HUES48 (cell line): ENCODE data around the gene MCCD1.
A peak's percentile ranks its signal among the peaks of the same experiment; 100 is the strongest.

Experiments used
- H3K27ac ChIP-seq: one replicate; pipeline ENCODE4 v1.7.0; 2013; ENCODE audit warnings: low read depth, low read length, inconsistent platforms
- H3K27me3 ChIP-seq: 2 replicates; pipeline ENCODE4 v1.6.1; 2013; ENCODE audit warnings: mild to moderate bottlenecking, low read length; ENCODE audit not compliant: control insufficient read depth, insufficient read depth
- H3K36me3 ChIP-seq: 2 replicates; pipeline ENCODE4 v1.6.1; 2013; ENCODE audit warnings: low read length; ENCODE audit not compliant: control insufficient read depth, insufficient read depth
- H3K4me1 ChIP-seq: 2 replicates; pipeline ENCODE4 v1.6.1; 2013; ENCODE audit warnings: mild to moderate bottlenecking, low read length; ENCODE audit not compliant: control insufficient read depth, insufficient read depth
- H3K4me3 ChIP-seq: 2 replicates; pipeline ENCODE4 v1.5.1; 2013; ENCODE audit warnings: mild to moderate bottlenecking, low read depth, low read length
- H3K9ac ChIP-seq: 2 replicates; pipeline ENCODE4 v1.6.1; 2013; ENCODE audit warnings: mild to moderate bottlenecking, low read depth, low read length, moderate library complexity
- H3K9me3 ChIP-seq: 2 replicates; pipeline ENCODE4 v1.6.1; 2013; ENCODE audit warnings: low read length; ENCODE audit not compliant: control insufficient read depth, insufficient read depth

Gene MCCD1

DNA sequence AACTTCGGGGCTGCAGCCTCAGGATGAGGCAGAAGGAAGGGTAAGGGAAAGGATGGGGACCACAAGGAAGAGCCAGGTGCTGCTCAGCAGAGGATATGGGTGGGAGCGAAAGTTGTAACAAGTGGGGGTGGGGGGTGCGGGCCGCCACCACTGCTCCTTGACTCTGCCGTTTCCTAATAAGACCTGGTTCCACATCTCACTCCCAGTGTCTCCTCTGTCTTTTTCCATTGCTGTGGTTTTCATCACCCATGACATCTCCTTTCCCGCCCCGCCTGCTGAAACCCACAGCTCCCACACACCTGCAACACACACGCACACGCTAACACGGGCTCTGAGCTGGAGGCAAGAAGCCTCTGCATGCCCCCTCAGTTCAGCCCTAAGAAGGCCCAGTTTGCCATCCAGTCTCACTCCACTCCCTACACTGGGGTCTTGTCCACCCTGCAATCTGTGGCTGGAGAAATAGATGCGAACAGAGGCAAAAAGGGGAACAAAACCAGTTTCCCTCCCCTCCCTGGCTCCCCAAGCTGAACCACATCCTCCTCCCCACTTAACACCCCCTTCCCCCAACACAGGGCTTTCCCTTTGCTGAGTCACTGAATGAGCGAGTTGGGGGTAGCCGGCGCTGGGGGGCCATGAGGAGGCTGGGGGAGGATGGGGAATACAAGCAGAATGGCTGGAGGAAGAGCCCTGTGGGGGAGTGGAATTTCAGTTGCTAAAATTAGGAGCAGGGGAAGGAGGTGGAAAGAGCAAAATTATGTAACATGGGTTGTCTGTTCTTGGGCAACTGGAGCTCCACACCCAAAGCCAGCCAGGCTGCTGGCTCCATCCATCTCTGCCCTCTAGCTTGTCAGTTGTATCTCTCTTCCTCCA lies 30.1 kb downstream of the MCCD1 start:
- no peaks in the 10 kb centered on the region for H3K4me1 ChIP-seq
- H3K27ac ChIP-seq: no peak overlapping the region
- H3K4me3 ChIP-seq: no peak overlapping the region
- H3K9me3 ChIP-seq: no peaks in the 10 kb centered on the region
- peaks cover 35% of the 10 kb centered on the region for H3K36me3 ChIP-seq
- no peak overlapping the region for H3K9ac ChIP-seq
- no peaks in the 10 kb centered on the region for H3K27me3 ChIP-seq

DNA sequence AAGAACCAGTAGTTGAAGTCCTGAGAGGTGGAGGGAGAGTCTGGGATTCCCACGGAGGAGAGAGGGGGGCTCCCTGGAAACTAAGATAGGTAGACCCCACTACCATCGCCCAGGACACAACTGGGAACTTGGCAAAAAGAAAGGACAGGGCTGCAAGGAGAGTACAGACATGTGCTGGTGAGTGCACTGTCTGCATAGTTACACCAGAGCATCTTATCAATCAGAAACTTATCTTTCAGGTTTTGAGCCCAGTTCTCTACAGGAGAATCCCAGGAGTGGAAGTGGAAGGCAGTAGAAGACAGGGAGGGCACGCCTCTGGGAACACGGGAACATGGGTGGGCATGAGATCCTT lies 30.8 kb downstream of the MCCD1 start:
- peaks cover 32% of the 10 kb centered on the region for H3K36me3 ChIP-seq
- H3K4me3 ChIP-seq: no peak overlapping the region
- no peaks in the 10 kb centered on the region for H3K9me3 ChIP-seq
- H3K27ac ChIP-seq: peak overlapping the region; percentile 26
- H3K9ac ChIP-seq: no peak overlapping the region
- H3K4me1 ChIP-seq: no peaks in the 10 kb centered on the region
- no peaks in the 10 kb centered on the region for H3K27me3 ChIP-seq

DNA sequence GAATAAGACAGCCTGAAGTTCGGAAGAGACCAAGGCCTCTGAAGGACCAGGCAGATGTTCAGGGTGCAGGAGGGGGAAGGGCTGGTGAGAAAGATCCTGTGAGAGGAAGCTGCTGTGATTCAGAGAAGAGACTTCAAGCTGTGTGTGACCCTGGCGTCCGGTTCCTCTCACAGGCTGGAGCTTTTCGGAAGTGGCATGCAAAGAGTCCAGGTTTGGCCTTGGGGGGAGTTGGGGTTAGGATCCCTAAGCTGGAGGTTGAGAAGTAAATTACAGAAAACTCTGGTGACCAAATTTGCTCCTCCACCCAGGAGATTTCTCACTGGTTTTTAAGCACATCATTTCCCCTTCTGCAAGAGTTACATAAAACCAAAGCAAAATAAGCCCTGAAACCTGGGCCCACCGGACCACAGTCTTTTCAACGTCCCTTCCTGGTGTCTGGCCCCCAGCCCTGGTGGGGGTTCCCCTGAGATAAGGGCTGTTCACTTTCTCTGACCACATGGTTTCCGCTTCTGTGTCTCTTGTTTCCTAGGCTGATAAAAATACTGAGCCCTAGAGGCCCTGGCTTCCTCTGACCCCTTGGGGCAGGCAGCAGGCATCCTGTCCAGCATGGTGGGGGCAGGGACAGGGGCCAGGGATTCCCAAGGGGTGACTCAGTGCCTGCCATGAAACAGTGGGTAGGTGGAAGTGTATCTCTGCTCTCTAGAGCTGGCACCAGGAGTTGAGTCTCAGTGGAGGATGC lies 31.4 kb downstream of the MCCD1 start:
- peaks cover 30% of the 10 kb centered on the region for H3K36me3 ChIP-seq
- H3K4me3 ChIP-seq: no peak overlapping the region
- H3K9ac ChIP-seq: 0 out of 2 replicates have a peak overlapping the region, but pooled peaks have one; percentile 23
- H3K4me1 ChIP-seq: no peaks in the 10 kb centered on the region
- H3K27me3 ChIP-seq: no peaks in the 10 kb centered on the region
- no peaks in the 10 kb centered on the region for H3K9me3 ChIP-seq
- peak overlapping the region; percentile 47 for H3K27ac ChIP-seq

DNA sequence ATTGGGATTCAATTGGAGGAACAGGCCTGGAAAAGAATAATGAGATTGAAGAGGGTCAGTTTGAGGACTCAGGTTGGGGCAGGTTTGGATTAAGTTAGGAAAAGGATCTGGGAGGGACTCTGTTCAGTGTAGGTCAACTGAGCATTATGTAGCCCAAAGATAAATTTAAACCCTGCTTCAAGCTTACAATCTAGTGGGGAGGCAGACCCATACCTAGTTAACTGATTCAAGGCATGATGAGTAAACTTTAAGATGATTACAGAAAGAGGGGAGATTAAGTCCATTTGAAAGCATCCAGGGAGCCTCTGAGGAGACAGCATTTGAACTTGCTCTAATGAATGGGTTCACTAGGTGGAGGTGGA lies 31.9 kb downstream of the MCCD1 start:
- peak overlapping the region; percentile 47 for H3K27ac ChIP-seq
- H3K4me1 ChIP-seq: no peaks in the 10 kb centered on the region
- H3K9me3 ChIP-seq: no peaks in the 10 kb centered on the region
- peaks cover 30% of the 10 kb centered on the region for H3K36me3 ChIP-seq
- no peak overlapping the region for H3K9ac ChIP-seq
- H3K27me3 ChIP-seq: no peaks in the 10 kb centered on the region
- H3K4me3 ChIP-seq: no peak overlapping the region

DNA sequence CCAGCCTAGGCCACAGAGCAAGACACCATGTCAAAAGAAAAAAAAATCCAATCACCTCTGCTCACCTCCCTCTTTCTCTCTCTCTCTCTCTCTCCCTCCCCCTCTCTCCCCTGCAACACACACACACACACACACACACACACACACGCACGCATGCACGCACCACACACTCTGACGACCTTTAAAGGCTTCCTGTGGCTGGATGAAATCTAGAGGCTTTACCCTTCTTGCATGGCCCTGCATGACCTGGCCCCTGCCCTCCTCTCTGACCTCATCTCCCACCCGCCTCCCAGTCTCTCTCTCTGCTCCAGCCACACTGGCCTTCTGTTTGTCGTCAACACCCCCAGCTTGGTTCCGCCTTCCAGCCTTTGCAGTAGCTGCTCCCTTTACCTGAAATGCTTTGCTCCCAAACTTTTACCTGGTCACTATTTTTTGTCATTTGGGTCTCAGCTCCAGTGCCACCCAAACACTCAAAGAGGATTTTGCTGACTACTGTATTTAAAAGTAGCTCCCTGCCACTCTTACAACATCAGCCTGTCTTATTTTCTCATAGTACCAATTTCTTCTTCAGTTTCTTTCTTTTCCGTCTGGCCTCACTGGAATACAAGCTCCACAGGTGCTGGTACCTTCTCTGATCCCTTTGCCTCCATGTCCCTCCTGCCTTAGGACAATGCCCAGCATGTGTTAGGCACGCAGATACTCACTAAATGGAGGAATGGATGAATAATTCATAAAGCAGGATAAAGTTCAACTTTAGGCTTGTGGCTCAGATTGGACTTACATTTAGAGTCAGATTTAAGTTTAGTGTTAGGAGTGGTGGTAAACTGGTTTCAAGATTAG lies 39.0 kb downstream of the MCCD1 start:
- no peaks in the 10 kb centered on the region for H3K36me3 ChIP-seq
- no peak overlapping the region for H3K27ac ChIP-seq
- peaks cover 10% of the 10 kb centered on the region; the same call in 1 of the 2 replicates for H3K4me1 ChIP-seq
- no peaks in the 10 kb centered on the region for H3K9me3 ChIP-seq
- no peak overlapping the region for H3K4me3 ChIP-seq
- no peaks in the 10 kb centered on the region for H3K27me3 ChIP-seq
- H3K9ac ChIP-seq: no peak overlapping the region

DNA sequence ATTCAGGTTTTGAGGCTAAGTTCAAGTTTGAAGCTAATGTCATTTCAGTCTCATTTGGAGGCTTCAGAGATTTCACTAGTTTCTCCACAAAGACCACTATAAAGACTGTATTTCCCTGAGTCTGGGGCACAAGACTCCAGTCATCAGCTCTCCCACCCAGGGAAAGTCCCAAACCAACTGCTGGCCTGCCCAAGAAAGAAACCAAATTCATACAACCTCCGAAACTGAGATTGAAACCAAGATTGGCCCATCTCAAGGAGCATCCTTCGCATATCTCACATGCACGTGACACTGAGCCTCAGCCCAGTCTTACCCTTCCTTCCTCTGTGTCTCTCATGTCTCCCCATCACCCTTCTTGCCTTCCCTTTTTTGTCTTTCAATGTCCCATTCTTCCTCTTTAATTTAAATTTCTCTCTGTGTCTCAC lies 39.8 kb downstream of the MCCD1 start:
- H3K27me3 ChIP-seq: no peaks in the 10 kb centered on the region
- no peaks in the 10 kb centered on the region for H3K36me3 ChIP-seq
- no peak overlapping the region for H3K27ac ChIP-seq
- H3K9me3 ChIP-seq: no peaks in the 10 kb centered on the region
- no peak overlapping the region for H3K4me3 ChIP-seq
- H3K4me1 ChIP-seq: peaks cover 10% of the 10 kb centered on the region; the same call in 1 of the 2 replicates
- H3K9ac ChIP-seq: no peak overlapping the region

DNA sequence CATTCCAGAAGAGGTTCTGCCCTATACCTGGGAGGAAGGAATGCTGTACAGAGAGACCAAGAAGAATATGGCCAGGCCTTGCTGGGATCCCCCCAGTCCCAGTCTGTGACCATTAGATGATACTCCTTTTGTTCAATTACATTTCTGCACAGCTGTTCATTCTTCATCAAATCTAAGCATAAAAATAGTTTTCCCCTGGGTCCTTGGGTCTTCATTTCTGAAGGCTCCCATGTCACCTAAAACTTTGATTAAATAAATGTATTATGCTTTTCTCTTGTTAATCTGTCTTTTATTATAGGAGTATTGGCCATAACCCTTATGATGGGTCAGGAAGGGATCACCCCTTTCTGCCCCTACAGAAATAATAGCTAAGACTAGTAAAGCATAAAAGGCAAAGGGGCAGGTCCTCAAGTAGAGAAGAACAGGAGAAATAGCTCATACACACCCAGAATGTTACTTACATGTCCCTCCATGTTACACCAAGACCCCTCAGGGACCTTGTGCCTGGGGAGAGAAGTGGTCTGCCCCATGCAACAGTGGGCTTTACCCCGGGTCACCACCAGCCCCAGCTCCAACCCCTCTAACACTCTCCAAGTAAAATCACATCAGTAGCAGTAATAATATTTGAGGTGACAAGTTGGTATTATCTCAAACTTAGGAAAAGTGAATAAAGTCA lies 41.2 kb downstream of the MCCD1 start:
- Histone ChIP-seq H3K9me3 (no peaks in the 10 kb centered on the region), H3K4me3 (no peak overlapping the region), H3K4me1 (peaks cover 10% of the 10 kb centered on the region; the same call in 1 of the 2 replicates), H3K27ac (no peak overlapping the region), H3K9ac (no peak overlapping the region), H3K36me3 (no peaks in the 10 kb centered on the region), H3K27me3 (no peaks in the 10 kb centered on the region)

DNA sequence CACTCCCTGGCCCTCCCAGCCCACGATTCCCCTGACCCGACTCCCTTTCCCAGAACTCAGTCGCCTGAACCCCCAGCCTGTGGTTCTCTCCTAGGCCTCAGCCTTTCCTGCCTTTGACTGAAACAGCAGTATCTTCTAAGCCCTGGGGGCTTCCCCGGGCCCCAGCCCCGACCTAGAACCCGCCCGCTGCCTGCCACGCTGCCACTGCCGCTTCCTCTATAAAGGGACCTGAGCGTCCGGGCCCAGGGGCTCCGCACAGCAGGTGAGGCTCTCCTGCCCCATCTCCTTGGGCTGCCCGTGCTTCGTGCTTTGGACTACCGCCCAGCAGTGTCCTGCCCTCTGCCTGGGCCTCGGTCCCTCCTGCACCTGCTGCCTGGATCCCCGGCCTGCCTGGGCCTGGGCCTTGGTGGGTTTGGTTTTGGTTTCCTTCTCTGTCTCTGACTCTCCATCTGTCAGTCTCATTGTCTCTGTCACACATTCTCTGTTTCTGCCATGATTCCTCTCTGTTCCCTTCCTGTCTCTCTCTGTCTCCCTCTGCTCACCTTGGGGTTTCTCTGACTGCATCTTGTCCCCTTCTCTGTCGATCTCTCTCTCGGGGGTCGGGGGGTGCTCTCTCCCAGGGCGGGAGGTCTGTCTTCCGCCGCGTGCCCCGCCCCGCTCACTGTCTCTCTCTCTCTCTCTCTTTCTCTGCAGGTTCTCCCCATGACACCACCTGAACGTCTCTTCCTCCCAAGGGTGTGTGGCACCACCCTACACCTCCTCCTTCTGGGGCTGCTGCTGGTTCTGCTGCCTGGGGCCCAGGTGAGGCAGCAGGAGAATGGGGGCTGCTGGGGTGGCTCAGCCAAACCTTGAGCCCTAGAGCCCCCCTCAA lies 43.5 kb downstream of the MCCD1 start, which contains the start of gene LTA:
Gene LTA, plus strand, starts transcription at position 249 of the 871 bp plus-strand sequence. Its CDS starts 454 bp downstream, at position 703.
- Histone ChIP-seq H3K9ac (no peak within 1 kb of the TSS), H3K4me1 (peaks cover 9% of the 10 kb centered on the region; the same call in 1 of the 2 replicates), H3K4me3 (no peak within 1 kb of the TSS), H3K9me3 (no peaks in the 10 kb centered on the region), H3K27ac (no peak within 1 kb of the TSS), H3K27me3 (no peaks in the 10 kb centered on the region; the same call in 1 of the 2 replicates), H3K36me3 (no peaks in the 10 kb centered on the region)

DNA sequence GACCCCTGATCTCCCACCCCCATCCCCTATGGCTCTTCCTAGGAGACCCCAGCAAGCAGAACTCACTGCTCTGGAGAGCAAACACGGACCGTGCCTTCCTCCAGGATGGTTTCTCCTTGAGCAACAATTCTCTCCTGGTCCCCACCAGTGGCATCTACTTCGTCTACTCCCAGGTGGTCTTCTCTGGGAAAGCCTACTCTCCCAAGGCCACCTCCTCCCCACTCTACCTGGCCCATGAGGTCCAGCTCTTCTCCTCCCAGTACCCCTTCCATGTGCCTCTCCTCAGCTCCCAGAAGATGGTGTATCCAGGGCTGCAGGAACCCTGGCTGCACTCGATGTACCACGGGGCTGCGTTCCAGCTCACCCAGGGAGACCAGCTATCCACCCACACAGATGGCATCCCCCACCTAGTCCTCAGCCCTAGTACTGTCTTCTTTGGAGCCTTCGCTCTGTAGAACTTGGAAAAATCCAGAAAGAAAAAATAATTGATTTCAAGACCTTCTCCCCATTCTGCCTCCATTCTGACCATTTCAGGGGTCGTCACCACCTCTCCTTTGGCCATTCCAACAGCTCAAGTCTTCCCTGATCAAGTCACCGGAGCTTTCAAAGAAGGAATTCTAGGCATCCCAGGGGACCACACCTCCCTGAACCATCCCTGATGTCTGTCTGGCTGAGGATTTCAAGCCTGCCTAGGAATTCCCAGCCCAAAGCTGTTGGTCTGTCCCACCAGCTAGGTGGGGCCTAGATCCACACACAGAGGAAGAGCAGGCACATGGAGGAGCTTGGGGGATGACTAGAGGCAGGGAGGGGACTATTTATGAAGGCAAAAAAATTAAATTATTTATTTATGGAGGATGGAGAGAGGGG lies 44.7 kb downstream of the MCCD1 start:
- Histone ChIP-seq H3K27ac (no peak overlapping the region), H3K4me1 (no peaks in the 10 kb centered on the region; the same call in 1 of the 2 replicates), H3K27me3 (no peaks in the 10 kb centered on the region; the same call in 1 of the 2 replicates), H3K36me3 (no peaks in the 10 kb centered on the region), H3K9ac (no peak overlapping the region), H3K4me3 (no peak overlapping the region), H3K9me3 (no peaks in the 10 kb centered on the region)
